GM19351 (cell line): ENCODE data around the gene TCF3.

Experiments used
- ATAC-seq: cut with Tn5 transposase; IDR thresholded peaks from one replicate; pipeline ENCODE4 v1.9.1; 2021; ENCODE audit warnings: mild to moderate bottlenecking, moderate library complexity; ENCODE audit not compliant: unreplicated experiment

Gene TCF3

DNA sequence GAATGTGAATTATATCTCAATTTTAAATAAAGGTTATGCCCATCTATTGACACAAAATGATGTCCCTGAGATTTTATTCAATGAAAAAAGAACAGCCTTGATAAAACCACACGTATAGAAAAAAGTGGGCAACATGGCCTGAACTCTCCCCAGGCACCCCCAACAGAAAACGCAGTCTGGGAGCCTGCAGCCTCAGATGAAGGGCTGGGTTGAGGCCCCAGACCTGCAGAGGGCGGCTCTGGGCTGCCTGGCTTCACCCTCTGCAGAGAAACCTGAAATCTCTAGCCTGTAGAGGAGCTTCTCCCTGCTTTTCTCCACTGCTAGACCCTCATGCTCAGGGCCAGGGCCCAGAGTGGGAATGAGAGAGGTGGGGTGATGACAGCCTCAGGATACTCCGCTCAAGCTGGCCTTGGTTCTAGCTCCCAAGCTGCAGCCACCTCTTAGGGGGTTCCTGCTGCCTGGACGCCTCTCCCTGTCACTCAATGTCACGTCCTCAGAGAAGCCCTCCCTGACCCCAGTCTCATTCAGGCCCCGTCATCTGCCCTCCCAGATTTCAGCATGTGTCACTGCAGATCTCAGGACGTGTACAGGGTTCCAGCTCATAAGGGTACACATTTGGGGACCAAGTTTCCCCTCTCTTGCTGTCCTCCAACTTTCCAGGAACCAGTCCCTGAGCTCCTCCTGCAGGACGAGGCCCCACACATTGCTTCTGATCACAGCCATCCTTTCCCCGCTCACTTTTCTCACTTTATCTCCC lies 61.6 kb downstream of the TCF3 start:
- no peak for ATAC-seq

DNA sequence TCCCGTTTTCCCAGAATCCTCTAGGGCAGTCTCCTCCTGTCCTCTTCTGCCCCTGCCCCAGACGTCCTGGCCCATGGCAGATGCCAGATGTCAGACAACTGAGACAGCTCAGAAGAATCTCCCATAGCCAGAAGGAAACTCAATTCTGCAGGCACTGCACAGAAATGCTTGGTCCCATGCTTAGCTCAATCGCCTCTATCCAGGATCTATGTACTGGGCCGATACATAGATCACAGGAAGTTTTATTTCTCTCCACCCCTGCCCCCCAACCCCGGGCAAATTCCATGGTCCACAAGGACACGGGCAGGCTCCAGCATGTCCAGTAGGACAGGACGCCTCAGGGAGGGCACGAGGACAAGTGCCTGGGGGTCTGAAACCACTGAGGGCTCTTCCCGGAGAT lies 64.5 kb downstream of the TCF3 start:
- no peak for ATAC-seq

GRCh38 chr19:1585243-1585580 lies 67.2 kb downstream of the TCF3 start:
- no peak for ATAC-seq

GRCh38 chr19:1584500-1585242 lies 67.7 kb downstream of the TCF3 start:
- no peak for ATAC-seq

DNA sequence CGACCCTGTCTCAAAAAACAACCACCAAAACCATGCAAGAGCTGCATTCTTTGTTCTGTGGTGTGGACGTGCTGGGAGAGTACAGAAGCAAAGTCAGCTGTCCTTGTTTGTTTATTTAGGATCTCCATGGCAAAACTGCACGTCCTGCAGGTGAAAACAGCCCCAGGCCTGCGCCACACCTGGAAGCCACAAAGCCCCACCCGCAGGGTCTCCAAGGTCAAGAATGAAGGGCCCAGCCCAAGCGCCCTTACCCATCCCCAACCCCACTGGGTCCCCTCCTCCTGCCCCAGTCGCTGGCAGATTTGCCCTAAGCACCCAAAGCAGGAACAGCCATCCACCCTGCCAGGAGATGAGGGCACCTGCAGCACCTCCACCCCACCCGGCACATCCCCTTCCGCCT lies 70.2 kb downstream of the TCF3 start:
- ATAC-seq, result no peak

- no peak for ATAC-seq
These were observed 71.5 kb downstream of the TCF3 start for GRCh38 chr19:1580957-1581356.

DNA sequence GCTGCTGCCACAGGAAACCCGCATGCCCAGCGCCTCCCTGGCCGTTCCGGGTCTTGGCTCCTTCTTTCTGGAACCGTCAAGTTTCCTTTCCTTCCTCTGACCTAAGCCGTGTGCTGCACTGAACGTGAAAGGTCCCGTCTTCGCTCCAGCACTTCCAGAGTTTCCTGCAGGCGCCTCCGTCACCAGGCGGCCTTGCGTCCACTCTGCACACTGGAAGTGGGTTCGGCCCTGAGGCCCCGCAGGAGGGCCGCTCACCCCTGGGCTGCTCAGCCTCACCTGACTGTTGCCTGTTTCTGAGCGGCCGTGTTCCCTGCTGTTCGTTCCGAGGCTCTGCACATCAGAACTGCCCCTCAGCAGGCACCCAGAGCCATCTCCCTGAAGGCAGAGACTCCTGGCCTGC lies 72.0 kb downstream of the TCF3 start:
- no peak for ATAC-seq

DNA sequence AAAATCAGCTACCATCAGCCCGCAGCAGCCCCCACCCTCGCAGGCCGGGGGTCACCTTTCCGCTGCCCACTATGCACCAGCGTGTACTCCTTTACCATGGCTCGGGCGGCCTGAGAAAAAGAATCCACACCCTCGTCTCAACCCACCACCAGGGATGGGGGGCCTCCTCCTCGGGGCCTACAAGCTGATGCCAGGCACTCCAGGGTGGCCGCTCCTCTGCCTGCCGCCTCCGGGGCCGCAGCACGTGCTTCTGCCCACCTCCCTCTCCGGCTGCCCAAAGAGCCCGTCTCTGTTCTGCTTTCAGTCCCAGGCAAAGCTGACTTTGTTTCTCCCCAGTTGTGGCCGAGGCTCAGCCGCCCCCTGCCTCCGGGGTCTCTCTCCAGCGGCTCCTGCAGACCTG lies 73.2 kb downstream of the TCF3 start:
- ATAC-seq, result no peak

DNA sequence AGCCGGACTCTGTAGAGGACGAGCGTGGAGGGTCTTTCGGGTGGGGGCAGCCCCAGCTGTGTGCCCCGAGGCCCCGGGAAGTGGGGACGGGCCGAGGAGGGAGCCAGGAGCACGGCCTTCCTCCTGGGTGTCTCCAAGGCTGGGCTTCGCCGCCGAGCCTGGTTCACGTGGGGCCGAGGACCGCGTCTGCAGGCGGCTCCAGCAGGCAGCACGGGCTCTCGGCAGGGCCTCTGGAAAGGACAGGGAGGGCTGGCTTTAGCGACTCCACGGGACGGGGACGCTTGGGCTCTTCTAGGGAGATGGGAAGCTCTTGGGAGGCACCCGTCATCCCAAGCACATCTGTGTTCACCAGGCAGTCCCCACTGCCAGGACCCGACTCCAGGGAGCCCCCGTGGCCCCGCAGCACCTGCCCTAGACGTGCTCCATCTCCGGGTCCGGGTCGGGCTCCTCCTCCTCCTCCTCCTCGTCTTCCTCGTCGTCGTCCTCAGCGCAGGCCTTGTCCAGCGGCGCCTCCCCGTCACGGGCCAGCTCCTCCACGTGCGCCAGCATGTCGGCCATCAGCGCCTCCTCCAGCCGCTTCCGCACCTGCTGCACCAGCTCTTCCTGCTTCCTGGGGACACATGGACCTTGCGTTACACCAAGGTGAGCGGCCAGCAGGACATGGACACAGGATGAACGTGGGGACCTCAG lies 74.3 kb downstream of the TCF3 start:
- ATAC-seq, result no peak

- ATAC-seq, result no peak
These were observed 75.1 kb downstream of the TCF3 start for GRCh38 chr19:1577090-1577928.

GRCh38 chr19:1576242-1577089 lies 75.9 kb downstream of the TCF3 start:
- ATAC-seq, result no peak

DNA sequence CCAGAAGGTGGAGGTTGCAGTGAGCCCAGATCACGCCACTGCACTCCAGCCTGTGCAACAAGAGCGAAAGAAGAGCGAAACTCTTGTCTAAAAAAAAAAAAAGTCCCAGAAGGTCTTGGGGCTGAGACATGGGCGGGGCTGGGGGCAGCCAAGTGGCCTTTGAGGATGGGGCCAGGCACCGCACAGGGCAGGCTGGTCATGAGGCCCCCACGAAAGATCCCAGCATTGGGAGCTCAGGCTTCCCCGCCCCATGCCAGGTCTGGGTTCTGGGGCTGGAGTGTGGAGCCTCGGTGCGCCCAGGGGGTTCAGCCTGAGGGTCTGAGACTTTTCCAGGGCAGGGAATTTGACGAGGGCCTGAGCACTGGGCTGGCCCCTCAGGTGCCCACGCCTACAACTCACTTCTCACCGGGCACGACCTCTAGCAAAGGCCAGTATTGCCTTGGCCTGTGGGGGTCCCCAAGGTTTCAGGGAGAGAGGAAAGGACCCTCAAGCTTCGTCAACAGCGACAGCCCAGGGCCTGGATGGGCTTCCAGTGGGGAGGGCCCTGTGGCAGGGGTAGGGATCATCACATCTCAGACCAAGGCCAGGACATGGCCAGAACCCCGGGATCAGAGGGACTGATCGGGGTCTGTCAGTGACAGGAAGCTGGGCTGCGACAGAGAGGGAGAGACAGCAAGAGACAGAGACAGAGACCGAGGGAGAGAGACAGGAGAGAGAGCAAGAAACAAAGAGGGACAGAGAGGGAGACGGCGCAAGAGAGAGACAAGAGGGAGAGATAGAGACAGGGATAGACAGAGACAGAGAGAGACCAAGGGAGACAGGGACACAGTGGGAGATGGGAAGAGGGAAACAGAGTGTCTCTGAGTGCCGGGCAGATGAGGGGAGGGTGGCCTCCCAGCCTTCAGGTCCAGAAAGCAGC lies 76.8 kb downstream of the TCF3 start:
- no peak for ATAC-seq

DNA sequence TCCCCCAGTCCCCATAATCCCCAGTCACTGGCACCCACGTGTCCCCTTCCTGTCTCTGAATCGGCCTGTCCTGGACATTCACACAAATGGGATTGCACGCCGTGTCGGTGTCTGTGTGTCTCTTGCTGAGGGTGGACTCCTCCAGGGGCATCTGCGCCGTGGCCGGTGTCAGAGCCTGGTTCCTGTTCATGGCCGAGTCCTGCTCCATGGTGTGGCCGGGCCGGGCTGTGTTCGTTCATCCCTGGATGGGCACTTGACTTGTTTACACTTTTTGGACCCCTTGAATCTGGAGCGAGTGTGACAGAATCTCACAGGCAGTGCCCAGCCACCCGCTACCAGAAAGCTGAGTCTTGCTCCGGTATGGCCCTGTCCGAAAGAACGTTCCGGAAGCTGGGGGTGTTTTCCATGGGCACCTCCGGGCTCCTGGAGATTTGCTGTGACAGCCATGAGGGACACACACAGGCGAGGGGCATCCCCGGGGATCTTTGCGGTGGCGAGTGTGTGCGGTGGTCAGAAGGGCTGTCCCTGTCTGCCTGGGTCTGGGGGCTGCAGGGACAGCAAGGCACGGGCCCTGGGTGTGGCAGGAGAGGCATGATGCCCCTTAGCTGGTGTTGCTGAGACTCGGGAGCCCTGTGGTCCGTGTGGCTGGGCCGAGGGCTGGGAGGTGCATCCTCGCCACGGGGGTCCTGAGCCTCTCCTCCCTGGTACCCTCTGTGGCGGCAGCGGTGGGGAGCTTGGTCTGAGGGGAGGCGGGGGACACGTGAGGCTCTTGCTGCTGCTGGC lies 77.9 kb downstream of the TCF3 start:
- ATAC-seq, result no peak

- ATAC-seq, result no peak
These were observed 79.6 kb downstream of the TCF3 start for GRCh38 chr19:1572795-1573194.

DNA sequence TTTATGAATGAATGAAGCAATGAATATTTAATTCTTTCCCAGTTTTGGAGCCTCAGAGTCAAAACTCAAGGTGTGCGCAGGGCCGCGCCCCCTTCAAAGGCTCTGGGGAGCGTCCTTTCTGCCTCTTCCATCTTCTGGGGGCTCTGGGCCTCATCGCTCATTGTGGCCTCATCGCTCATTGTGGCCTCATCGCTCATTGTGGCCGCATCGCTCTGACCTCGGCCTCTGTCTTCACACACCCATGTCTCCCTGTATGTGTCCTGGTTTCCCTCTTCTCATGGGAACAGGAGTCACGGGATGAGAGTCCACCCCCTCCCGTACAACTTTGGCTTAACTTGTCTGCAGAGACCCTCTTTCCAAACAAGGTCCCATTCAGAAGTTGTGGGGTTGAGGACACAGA lies 81.1 kb downstream of the TCF3 start:
- ATAC-seq, result no peak

DNA sequence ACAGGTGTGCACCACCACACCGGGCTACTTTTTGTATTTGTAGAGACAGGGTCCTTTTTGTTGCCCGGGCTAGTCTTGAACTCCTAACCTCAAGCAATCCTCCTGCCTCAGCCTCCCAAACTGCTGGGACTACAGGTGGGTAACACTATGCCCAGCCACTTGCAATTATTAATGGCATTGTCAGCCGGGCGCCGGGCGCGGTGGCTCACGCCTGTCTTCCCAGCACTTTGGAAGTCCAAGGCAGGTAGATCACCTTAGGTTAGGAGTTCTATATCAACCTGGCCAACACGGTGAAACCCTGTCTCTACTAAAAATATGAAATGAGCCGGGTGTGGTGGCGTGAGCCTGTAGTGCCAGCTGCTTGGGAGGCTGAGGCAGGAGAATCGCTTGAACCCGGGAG lies 81.6 kb downstream of the TCF3 start:
- ATAC-seq, result no peak

GRCh38 chr19:1569997-1570396 lies 82.4 kb downstream of the TCF3 start:
- ATAC-seq, result no peak

DNA sequence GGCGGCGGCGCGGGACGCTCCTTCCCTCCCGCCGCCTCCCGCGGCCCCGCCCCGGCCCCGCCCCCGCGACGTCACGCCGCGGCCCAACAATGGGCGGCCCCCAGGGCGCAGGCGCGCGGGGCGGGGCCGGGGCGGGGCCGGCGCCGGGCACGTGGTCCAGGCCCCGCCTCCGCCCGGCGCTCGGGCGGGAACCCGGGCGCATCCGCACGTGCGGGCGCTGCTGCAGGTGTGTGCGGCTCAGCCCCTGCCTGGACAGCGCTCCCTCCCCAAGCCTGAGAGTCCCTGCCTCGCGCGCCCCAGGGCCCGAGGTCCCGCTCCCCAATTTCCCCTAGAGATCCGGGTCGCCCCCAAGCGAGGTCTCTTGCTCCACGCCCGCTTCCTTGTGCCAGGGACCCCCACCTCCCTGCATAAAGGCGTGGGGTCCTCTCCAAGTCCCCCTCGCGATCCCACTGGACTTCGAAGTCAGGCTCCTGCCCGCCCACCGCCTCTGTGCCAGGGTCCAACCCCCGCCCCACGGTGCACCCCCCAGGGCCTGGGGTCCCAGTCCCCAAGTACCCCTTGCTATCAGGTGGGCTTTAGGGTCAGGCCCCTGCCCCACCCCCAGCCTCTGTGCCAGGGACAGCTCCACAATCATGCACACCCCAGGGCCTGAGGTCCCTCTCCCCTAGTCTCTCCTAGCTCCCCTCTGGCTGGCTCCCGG lies 83.9 kb downstream of the TCF3 start, which contains the start of gene MEX3D:
Gene MEX3D, minus strand, starts transcription at position 6 of the 700 bp plus-strand sequence. CDS start 267 bp downstream, outside the sequence.
- ATAC-seq, result no peak
